C4-2B (cell line): ENCODE results near the gene GALNT12.

Experiments
- CTCF ChIP-seq: fragments of 450-650 bp; conservative IDR thresholded peaks from 2 replicates; pipeline ENCODE4 v1.5.1; 2017; ENCODE audit warnings: mild to moderate bottlenecking
- ZFX ChIP-seq: fragments of 450-650 bp; IDR thresholded peaks from 2 replicates; pipeline ENCODE4 v1.6.1; 2017

GRCh38 chr9:98897745-98898144 is 90.3 kb downstream of the GALNT12 start:
- TF ChIP-seq CTCF = no peak
- TF ChIP-seq ZFX = no peak
